ENCODE results near the gene WDR82. TPM values are rescaled to one million over a fixed set of nuclear protein-coding genes. Genes with fewer than 3 reads are reported as not detected.
A peak's percentile ranks its signal among the peaks of the same experiment; 100 is the strongest.

Gene WDR82
- total RNA-seq, 1 donor from 2014 or later, result 105 TPM

DNA sequence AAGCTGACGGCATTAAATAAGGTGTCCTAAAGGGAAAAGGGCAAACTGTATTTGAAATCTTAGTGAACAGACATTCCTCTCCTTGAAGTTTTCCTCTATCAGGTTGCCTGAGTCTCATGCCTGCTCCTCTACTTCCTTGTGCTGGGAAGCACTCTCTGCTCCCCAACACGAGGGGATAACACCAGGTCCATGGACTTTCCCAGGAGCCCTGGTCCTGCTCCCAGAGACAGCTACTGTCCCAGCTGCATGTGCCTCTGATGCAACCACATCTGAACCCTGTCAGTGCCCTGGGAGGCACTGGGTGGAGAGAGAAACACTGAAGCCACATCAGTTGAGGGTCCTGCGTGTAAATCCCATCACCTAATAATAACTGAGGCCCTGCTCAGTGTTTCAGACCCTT, 60.4 kb downstream of the WDR82 start:
- H3K27ac Mint-ChIP-seq, result no peak overlapping the region
- no peaks in the 10 kb centered on the region for H3K27me3 Mint-ChIP-seq (ENCODE audit: low read depth)
- TF ChIP-seq, protein P1, sequence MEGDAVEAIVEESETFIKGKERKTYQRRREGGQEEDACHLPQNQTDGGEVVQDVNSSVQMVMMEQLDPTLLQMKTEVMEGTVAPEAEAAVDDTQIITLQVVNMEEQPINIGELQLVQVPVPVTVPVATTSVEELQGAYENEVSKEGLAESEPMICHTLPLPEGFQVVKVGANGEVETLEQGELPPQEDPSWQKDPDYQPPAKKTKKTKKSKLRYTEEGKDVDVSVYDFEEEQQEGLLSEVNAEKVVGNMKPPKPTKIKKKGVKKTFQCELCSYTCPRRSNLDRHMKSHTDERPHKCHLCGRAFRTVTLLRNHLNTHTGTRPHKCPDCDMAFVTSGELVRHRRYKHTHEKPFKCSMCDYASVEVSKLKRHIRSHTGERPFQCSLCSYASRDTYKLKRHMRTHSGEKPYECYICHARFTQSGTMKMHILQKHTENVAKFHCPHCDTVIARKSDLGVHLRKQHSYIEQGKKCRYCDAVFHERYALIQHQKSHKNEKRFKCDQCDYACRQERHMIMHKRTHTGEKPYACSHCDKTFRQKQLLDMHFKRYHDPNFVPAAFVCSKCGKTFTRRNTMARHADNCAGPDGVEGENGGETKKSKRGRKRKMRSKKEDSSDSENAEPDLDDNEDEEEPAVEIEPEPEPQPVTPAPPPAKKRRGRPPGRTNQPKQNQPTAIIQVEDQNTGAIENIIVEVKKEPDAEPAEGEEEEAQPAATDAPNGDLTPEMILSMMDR (IDR thresholded peaks at IDR 0.05; ENCODE audit: unreplicated experiment), result no peak
- peaks cover 26% of the 10 kb centered on the region for H3K36me3 Mint-ChIP-seq
- DNase-seq (ENCODE audit: low spot score in 2 of 2, unreplicated experiment in 2 of 2), result no peak
- H3K9me3 Mint-ChIP-seq, result no peaks in the 10 kb centered on the region
- H3K4me1 Mint-ChIP-seq, result peaks cover 10% of the 10 kb centered on the region
- no peak overlapping the region for H3K4me3 Mint-ChIP-seq

DNA sequence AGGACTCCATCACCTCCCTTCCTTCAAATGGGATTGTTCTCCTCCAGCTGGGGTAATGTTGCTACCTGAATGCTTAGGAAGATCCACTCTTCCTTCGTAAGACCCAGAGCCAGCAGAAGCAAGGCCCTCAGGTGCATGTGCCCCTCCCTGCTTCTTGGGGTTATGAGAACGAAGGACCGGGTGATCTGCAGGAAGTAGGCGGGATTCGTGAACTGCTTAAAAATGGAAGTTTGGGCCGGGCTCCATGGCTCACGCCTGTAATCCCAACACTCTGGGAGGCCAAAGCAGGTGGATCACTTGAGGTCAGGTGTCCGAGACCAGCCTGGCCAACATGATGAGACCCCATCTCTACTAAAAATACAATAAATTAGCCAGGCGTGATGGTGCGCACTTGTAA, 61.0 kb downstream of the WDR82 start:
- TF ChIP-seq, protein P1 (IDR thresholded peaks at IDR 0.05; ENCODE audit: unreplicated experiment), result no peak
- Mint-ChIP-seq H3K36me3 (peaks cover 29% of the 10 kb centered on the region), H3K27ac (no peak overlapping the region), H3K27me3 (ENCODE audit: low read depth) (no peaks in the 10 kb centered on the region), H3K4me1 (peaks cover 10% of the 10 kb centered on the region), H3K9me3 (no peaks in the 10 kb centered on the region), H3K4me3 (no peak overlapping the region)
- no peak for DNase-seq (ENCODE audit: low spot score in 2 of 2, unreplicated experiment in 2 of 2)

GRCh38 chr3:52216585-52217408, 61.7 kb downstream of the WDR82 start:
- H3K27ac Mint-ChIP-seq, result peak overlapping the region; percentile 31
- no peaks in the 10 kb centered on the region for H3K27me3 Mint-ChIP-seq (ENCODE audit: low read depth)
- no peak for DNase-seq (ENCODE audit: low spot score in 2 of 2, unreplicated experiment in 2 of 2)
- peaks cover 10% of the 10 kb centered on the region for H3K4me1 Mint-ChIP-seq
- peaks cover 34% of the 10 kb centered on the region for H3K36me3 Mint-ChIP-seq
- TF ChIP-seq, protein P1 (IDR thresholded peaks at IDR 0.05; ENCODE audit: unreplicated experiment), result no peak
- no peak overlapping the region for H3K4me3 Mint-ChIP-seq
- no peaks in the 10 kb centered on the region for H3K9me3 Mint-ChIP-seq

- H3K4me3 Mint-ChIP-seq, result no peak overlapping the region
- TF ChIP-seq, protein P1 (IDR thresholded peaks at IDR 0.05; ENCODE audit: unreplicated experiment), result no peak
- peak overlapping the region; percentile 3 for H3K27ac Mint-ChIP-seq
- no peaks in the 10 kb centered on the region for H3K27me3 Mint-ChIP-seq (ENCODE audit: low read depth)
- H3K9me3 Mint-ChIP-seq, result no peaks in the 10 kb centered on the region
- DNase-seq (ENCODE audit: low spot score in 2 of 2, unreplicated experiment in 2 of 2), result no peak
- peaks cover 10% of the 10 kb centered on the region for H3K4me1 Mint-ChIP-seq
- H3K36me3 Mint-ChIP-seq, result peaks cover 43% of the 10 kb centered on the region
These were observed 63.1 kb downstream of the WDR82 start for GRCh38 chr3:52215351-52215750.

DNA sequence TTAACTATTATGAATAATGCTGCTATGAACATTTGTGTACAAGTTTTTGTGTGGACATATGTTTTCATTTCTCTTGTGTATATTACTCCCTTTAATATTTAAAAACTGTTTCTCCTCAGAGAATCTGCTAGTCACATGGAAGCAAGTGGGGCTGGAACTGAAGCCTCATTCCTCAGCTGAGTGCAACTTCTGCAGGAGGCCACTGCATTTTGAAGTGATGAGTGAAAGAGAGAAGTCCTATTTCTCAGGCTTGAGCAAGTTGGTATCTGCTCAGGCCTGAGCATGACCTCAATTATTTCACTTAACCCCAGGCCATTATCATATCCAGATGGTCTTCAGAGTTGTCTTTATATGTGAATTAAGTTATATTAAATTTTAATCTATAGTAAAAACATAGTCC, 64.5 kb downstream of the WDR82 start:
- H3K4me3 Mint-ChIP-seq, result no peak overlapping the region
- no peaks in the 10 kb centered on the region for H3K27me3 Mint-ChIP-seq (ENCODE audit: low read depth)
- no peak overlapping the region for H3K27ac Mint-ChIP-seq
- TF ChIP-seq, protein P1 (IDR thresholded peaks at IDR 0.05; ENCODE audit: unreplicated experiment), result no peak
- peaks cover 2% of the 10 kb centered on the region for H3K4me1 Mint-ChIP-seq
- no peak for DNase-seq (ENCODE audit: low spot score in 2 of 2, unreplicated experiment in 2 of 2)
- peaks cover 53% of the 10 kb centered on the region for H3K36me3 Mint-ChIP-seq
- H3K9me3 Mint-ChIP-seq, result no peaks in the 10 kb centered on the region

All from mesothelial cell of epicardium (in vitro differentiated cells).